GM21528 (cell line): ENCODE results near the gene WDR70.
"Not testable (repeated sequence)": the region's sequence is repeated elsewhere in the genome, so short reads cannot be mapped to it uniquely, and the experiment has no call there.

Source experiments
- ATAC-seq: cut with Tn5 transposase; IDR thresholded peaks from one replicate; pipeline ENCODE4 v1.9.1; 2021; ENCODE audit warnings: mild to moderate bottlenecking, moderate library complexity; ENCODE audit not compliant: unreplicated experiment, low FRiP score

WDR70 gene

DNA sequence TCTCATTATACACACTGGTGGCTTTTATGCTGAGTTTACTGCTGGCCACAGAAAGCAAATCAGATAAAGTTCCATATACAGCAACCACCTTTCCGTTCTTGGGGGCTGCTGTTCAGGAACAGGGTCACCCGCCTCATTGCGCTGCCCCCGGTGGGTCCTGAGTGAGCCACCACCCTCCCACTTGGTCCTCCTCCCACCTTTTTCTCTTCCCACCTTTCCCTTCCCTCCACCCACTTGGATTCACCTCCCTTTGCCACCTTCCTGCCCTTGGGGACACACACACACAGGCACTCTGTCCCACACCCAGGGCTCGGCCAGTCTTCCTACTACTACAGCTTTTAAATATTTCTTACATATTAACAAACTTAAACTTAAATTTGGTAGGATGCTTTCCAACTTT lies 127.6 kb downstream of the WDR70 start:
- no peak for ATAC-seq

DNA sequence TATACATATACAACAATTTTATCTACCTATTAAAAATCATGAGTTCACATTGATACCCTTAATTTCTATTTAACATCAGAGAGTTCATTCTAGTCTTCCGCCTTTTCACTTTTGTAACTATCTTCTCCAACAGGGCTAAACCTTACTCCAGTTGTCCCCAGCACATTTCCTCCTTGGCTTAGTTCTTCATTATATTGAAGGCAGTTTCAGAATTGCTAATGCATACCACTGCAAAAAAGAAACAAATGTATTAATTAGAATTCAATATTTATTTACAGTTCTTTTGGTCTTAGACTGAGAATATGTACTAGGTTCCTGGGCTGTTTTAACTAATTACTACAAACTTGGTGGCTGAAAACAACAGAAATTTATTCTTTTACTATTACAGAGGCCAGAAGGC lies 132.5 kb downstream of the WDR70 start:
- no peak for ATAC-seq

DNA sequence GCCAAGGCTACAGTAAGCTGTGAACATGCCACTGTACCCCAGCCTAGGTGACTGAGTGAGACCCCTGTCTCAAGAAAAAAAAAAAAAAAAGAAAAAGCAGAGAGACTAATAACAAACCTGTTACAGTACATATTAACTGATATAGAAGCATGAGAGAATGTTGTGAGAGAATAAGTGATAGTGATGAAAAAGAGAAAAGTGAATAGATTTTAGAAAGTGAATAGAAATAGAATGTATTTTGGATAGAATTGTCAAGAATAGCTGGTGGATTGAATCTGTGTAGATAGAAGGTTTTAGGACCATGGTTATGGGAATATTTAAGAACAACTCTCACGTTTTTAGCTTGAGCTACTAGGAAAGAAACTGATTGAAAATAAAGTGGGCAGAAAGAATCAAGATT lies 135.8 kb downstream of the WDR70 start:
- ATAC-seq = no peak

DNA sequence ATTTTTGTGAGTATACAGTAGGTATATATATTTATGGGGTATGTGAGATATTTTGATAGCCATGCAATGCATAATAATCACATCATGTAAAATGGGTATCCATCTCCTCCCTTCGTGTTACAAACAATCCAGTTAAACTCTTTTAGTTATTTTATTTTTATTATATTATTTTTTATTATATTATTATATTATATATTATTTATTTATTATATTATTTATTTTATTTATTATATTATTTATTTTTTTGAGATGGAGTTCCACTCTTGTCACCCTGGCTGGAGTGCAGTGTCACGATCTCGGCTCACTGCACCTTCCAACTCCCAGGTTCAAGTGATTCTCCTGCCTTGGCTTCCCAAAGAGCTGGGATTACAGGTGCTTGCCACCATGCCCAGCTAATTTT lies 138.6 kb downstream of the WDR70 start:
- ATAC-seq = no peak

DNA sequence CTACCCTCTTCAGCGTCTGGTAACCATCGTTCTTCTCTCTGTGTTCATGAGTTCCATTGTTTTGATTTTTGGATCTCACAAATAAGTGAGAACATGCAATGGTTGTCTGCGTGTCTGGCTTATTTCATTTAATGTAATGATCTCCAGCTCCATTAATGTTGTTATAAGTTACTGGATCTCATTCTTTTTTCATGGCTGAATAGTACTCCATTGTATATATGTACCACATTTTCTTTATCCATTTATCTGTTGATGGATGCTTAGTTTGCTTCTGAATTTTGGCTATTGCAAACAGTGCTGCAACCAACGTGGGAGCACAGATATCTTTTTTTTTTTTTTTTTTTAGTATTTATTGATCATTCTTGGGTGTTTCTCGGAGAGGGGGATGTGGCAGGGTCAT lies 139.2 kb downstream of the WDR70 start:
- ATAC-seq = not testable (repeated sequence)

DNA sequence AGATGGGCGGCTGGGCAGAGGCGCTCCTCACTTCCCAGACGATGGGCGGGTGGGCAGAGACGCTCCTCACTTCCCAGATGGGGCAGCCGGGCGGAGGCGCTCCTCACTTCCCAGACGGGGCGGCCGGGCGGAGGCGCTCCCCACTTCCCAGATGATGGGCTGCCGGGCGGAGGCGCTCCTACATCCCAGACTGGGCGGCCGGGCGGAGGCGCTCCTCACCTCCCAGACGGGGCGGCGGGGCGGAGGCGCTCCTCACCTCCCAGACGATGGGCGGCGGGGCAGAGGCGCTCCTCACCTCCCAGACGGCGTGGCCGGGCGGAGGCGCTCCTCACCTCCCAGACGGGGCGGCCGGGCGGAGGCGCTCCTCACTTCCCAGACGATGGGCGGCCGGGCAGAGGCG lies 140.2 kb downstream of the WDR70 start:
- no peak for ATAC-seq

DNA sequence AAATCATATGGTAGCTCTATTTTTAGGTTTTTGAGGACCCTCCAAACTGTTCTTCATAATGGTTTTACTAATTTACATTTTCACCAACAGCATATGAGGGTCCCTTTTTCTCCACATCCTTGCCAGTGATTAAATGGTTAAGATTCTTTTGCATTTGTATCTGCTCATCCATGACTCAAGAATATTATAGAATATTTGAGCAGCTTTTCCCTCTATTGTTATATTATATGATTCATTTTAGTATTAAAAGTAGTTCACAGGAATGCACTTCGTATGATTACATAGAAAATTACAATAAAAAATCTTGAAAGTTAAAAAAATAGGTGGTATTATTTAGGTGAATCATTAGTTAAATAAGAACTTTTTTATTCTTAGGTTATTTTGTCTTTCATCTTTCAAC lies 140.7 kb downstream of the WDR70 start:
- no peak for ATAC-seq

DNA sequence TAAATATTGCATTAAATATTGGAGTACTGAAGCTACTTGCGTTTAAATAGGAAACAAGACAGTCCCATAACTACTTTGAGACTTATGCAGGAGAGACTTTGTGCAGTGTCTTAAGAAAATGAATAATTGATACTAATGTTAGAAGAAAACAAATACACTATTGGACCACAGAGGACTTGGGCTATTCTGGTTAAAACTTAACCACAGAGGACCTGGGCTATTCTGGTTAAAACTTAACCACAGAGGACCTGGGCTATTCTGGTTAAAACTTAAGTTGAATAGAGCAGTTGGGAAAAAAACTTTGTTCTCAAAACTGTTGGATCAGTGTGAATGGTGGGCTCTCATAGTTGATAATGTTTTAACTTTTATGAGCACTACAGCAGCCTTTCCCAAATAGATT lies 141.7 kb downstream of the WDR70 start:
- ATAC-seq = no peak

DNA sequence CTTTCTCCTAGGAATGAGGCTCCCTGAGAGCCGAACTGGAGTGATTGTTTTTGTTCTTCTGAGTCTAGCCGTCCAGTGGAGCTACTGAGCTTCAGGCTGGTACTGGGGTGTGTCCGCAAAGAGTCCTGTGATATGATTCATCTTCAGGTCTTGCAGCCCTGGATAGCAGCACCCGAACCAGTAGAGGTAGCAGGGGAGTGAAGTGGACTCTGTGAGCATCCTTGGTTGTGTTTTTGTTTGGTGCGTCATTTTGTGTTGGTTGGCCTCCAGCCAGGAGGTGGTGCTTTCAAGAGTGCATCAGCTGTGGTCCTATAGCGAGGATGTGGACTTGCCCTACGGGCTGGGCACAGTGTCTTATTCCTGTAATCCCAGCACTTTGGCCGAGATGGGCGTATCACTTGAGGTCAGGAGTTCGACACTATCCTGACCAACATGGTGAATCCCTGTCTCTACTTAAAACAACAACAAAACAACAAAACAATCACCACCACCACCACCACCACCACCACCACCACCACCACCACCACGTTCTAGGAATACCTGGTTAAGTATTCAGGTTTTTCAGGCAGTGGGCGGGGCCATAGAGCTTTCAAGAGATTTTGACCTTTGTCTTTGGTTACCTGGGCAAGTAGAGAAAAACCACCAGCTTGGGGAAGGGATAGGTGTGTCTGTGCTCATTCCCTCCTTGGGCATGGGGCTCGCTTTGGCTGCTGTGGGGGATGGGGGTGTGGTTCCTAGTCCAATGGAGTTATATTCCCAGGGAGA lies 154.0 kb downstream of the WDR70 start:
- ATAC-seq = no peak

DNA sequence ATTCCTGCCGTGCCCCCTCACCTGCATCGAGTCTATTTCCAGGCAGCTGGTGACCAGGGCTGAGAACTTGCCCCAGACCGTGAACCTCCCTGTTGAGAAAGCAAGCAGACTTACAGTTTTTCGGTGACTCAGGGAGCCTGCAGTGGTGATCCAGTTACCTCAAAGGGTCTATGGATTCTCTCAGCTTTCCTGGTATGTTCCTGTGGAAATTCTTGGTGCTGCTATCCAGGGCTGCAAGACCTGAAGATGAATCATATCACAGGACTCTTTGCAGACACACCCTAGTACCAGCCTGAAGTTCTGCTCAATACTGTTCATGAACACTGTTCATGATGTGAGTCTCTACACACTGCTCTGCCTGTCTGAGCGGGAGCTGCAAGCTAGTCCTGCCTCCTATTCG lies 154.7 kb downstream of the WDR70 start:
- ATAC-seq = no peak

DNA sequence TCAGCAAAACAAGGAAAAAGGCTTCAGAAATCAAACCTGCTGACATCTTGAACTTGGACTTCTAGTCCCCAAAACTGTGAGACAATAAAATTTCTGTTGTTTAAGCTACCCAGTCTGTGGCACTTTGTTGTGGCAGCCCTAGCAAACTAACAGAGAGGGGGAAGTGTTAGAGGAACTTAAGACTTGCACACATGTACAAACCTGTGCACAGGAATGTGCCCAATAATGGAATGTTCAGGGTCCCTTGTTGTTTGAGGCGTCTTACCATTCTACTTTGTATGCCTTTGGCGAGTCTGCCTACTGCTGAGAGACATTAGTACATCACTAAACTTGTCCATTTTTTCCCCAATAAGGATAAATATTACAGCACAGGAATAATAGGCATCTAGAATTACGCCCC lies 160.3 kb downstream of the WDR70 start:
- ATAC-seq = no peak

DNA sequence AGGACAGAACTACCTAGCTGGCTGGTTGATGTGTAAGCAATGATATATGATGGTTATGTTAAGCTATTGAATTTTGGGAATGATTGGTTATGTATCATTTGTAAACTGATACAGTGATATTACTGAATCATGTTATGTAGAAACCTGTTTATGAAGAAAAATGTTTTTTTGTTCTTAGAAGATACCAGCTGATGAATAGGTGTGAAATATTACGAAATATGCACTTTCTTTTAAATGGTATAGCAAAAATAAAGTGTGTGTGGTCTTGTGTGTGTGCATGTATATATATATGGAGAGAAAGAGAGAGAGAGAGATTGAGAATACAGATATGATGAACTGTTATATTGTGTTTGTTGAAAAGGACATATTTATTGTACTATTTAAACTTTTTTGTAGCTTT lies 164.1 kb downstream of the WDR70 start:
- no peak for ATAC-seq

DNA sequence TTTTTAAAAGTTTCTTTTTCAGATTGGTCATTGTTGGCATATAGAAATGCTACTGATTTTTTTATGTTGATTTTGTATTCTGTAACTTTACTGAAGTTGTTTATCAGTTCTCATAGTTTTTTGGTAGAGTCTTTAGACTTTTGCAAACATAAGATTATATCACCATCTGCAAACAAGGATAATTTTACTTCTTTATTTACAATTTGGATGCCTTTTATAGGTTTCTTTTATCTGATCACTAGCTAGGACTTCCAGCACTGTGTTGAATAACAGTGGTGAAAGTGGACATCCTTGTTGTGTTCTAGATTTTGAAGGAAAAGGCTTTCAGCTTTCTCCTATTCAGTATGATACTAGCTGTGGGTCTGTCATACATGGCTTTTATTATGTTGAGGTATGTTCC lies 170.3 kb downstream of the WDR70 start:
- ATAC-seq = no peak

DNA sequence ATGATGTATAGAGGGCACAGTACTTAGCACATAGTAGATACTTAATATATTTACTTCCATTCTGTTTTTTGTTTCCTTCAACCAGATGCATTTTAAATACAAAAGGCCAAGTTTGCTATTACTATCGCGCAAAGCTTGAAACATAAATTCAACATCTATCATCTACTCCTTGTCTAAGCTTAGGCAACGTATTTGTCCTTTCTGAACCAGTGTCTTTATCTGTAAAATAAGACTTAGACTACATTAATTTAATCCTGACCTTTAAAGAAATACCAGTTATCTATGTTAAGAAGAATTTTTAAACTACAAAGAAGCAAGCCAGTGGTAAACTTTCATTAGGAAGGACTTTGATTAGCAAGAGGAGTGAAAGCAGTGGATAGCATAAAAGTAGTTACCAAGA lies 173.0 kb downstream of the WDR70 start:
- ATAC-seq = no peak

DNA sequence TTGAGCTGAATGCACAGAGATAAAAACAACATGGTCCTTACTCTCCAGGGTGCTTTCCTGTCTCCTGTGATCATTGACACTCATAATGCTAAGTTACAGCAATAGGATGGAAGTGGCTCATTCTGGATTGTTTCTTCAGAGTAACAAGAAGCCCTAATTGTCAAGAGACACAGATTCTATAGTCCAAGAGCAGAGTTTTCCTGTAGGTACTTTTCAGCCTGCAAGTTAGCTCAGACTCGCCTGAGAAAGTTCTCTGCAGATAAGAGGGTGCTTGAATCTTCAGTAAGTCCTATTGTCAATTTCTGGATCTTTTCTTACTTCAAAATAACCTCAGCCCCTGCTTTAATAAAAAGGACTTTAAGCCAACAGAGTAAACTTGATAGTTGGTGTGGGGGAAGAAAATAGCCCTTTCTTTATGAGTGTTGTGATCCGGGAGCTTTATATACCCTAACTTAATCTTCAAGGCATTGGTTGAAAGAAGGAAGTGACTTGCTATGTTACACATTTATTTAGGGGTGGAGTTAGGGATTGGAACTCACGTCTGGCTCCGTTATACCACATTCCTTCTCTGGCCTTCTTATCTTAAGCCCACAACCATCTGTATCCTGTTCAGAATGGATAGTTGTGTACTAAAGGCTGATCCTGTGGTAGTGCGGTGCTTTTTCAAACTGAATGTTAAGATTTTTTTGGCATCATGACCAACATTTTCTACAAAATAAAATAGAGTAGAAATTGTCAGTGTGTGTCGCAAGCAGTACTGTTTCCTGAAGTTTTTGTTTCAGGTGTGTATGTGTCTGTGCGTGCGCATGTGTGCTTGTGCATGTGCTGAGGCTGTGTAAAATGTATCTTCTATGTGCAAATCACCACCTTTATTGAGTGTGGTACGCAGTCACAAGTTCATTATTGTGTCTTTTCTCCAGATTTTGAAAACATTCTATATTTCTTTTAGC lies 173.9 kb downstream of the WDR70 start:
- no peak for ATAC-seq

DNA sequence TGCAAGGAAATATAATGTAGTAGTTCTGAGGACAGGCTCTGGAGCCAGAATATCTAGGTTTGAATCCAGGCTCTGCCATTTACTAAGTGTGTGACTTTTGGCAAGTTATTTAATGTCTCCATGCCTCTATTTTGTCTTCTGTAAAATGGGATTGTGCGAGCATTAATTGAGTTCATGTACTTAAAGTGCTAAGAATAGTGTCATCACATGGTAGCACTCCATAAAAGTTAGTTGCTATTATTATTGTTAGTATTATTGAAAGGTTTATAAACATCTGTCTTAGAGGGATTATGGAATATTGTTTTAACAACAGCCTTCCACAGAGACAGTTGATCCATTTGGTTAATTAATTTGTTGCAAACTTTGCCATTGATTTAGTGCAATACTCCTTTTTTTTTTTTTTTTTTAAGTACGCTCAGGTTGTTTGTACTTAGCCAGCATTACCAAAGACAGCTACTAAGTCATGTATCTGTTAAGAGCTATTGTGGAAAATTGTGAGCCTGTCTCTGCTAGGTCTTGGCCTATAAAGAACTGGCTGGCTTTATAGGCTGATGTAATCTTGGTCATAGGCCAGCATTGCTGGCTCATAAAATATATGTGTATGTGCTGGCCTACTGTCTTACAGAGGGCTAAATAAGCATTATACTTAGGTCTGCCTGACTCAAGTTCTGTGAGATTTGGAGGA lies 174.7 kb downstream of the WDR70 start:
- no peak for ATAC-seq

DNA sequence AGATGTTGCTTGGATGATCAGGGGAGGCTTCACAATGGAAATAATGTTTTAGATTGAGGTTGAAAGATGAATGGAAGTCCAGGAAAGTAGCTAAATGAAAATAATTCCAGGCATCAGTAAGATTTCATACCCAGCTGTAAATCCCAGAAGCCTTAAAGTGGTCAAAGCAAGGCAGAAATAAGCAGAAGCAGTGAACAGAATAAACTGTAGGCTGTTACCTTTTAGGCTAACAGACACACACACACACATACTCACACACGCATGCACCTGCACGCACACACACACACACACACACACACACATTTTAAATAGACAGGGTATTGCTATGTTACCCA lies 175.3 kb downstream of the WDR70 start:
- ATAC-seq = no peak

DNA sequence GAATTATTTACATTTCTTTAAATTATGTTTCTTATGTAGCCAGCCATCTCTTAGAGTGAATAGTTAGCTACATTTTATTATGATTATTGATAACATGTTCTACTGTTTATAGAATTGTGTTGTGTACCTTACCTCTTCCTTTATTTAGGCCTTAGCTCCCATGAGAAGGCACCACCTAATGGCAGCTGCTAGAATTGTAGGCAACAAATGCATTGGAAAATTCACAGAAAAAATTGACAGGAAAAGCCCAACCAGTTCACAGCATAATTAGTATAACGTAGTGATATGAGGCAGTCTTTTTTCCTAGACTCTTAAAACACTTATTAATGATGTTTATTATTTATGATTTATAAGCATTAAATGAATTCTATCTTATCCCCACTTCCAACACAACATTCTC lies 175.8 kb downstream of the WDR70 start:
- no peak for ATAC-seq

DNA sequence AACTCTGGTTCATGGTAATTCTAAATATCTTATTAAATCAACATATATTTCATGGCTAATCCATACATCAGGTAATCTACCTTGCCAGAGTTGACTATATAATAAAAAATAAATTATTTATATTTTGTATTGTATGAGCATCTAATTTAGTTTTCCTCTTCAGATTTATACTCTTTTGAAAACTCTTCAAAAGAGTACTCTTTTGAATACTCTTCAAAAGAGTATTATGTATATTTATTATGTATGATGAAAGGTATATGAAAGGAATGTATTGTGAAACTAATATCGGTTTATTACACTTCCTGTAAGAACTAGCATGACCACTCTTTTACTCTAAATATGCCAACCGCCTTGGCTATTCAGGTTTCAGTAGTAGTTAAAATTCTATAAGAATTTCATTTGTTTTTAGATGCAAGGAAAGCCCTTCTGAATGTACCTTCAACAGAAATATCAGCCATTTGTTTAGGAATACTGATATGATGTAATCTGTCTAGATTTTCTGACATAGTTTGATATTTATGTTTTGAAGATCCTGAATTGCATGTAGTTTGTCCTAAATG lies 178.7 kb downstream of the WDR70 start:
- ATAC-seq = no peak

DNA sequence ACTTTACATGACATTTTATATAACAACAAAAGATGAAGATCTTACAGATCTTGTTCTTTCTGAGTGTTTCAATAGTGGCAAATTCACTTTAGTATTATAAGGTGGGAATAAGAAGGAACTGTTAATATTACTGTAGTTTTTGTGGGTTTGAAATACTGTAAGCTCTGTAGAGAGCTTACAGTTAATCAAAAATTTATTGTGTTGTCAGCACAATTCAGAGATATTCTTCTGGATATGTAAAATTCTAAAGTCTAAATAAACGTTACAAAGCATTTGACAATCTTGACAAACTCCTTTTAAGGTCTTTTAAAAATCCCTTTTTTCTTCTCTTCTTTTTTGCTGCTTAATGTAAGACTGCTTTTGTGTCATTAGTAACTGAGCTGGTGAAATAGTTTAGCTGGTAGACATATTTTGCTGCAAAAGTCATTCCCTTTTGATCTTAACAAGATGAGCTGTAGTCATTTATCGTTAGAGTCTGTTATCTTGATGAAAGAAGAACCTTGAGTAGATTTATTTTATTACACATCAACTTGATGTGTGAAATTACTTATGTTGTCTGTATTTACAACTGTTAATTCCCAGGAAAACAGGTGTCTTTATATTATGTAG lies 186.0 kb downstream of the WDR70 start:
- ATAC-seq = no peak

DNA sequence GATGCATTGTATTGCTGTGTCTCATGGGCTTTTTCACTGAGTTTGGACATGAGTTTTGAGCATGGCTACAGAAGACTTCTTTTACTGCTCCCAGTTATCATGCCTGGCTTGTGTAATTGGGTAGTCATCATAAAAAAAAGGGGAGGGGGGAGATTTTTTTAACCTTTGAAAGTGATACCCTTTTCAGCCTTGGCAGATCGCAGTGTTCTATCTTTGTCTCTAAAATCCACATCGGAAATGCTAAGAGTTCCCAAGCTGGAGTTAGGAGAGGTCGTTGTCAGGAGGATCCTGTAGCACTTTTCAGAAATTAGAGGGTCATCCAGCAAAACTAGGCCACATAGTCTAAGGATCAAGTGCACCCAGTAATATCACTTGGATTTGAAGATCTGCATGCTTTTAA lies 188.4 kb downstream of the WDR70 start:
- ATAC-seq = no peak
